ENCODE data around the gene GIMAP5.
A peak's percentile ranks its signal among the peaks of the same experiment; 100 is the strongest.

Gene GIMAP5

DNA sequence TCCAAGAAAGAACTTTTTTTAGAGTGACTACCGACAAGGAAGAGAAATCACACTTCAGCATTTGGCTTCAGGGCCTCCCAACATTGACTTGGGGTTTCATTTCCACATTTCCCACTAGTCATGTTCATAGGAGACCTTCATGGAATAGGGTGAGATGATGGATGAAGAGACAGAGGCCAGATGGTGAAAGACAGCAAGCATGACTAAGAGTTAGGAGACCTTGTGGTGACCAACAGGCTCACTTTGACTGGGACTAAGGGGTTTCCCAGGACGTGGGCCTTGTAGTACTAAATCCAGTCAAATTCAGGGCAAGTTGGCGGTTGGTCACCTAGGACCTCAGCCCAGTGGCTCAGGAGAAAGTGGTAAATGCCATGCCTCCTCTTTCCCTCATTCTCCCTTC, 3.0 kb upstream of the GIMAP5 start:
- Histone ChIP-seq H3K27me3 (ENCODE audit: insufficient read depth, low read length, poor library complexity) (no peaks in the 10 kb centered on the region), H3K9me3 (ENCODE audit: insufficient read depth, low read length, severe bottlenecking) (no peaks in the 10 kb centered on the region), H3K4me3 (ENCODE audit: low read depth in 1 of 2, low read length in 2 of 2) (no peak overlapping the region), H3K79me2 (ENCODE audit: insufficient read depth, low read length) (peaks cover 27% of the 10 kb centered on the region), H3K27ac (ENCODE audit: low read length) (peak overlapping the region; percentile 4; the same call in 1 of the 2 replicates), H2AFZ (ENCODE audit: low read depth, low read length) (no peak overlapping the region), H3K4me1 (ENCODE audit: insufficient read depth, low read length) (peaks cover 81% of the 10 kb centered on the region), H4K20me1 (ENCODE audit: insufficient read depth, low read length) (no peaks in the 10 kb centered on the region), H3K9ac (ENCODE audit: low read depth, low read length) (no peak overlapping the region), H3K36me3 (ENCODE audit: insufficient read depth, low read length) (peaks cover 18% of the 10 kb centered on the region; the same call in 1 of the 2 replicates), H3K4me2 (ENCODE audit: insufficient read depth, low read length) (no peak overlapping the region)
- DNase-seq (no peak), ATAC-seq (ENCODE audit: insufficient read depth, low read depth) (no peak)
- no peak for TF ChIP-seq EZH2 (IDR thresholded peaks at IDR 0.05; ENCODE audit: borderline replicate concordance, low read depth, low read length, severe bottlenecking)
- TF ChIP-seq, protein P1, sequence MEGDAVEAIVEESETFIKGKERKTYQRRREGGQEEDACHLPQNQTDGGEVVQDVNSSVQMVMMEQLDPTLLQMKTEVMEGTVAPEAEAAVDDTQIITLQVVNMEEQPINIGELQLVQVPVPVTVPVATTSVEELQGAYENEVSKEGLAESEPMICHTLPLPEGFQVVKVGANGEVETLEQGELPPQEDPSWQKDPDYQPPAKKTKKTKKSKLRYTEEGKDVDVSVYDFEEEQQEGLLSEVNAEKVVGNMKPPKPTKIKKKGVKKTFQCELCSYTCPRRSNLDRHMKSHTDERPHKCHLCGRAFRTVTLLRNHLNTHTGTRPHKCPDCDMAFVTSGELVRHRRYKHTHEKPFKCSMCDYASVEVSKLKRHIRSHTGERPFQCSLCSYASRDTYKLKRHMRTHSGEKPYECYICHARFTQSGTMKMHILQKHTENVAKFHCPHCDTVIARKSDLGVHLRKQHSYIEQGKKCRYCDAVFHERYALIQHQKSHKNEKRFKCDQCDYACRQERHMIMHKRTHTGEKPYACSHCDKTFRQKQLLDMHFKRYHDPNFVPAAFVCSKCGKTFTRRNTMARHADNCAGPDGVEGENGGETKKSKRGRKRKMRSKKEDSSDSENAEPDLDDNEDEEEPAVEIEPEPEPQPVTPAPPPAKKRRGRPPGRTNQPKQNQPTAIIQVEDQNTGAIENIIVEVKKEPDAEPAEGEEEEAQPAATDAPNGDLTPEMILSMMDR (IDR thresholded peaks at IDR 0.05; ENCODE audit: borderline replicate concordance, extremely low read depth, low read length, poor library complexity, severe bottlenecking): no peak

DNA sequence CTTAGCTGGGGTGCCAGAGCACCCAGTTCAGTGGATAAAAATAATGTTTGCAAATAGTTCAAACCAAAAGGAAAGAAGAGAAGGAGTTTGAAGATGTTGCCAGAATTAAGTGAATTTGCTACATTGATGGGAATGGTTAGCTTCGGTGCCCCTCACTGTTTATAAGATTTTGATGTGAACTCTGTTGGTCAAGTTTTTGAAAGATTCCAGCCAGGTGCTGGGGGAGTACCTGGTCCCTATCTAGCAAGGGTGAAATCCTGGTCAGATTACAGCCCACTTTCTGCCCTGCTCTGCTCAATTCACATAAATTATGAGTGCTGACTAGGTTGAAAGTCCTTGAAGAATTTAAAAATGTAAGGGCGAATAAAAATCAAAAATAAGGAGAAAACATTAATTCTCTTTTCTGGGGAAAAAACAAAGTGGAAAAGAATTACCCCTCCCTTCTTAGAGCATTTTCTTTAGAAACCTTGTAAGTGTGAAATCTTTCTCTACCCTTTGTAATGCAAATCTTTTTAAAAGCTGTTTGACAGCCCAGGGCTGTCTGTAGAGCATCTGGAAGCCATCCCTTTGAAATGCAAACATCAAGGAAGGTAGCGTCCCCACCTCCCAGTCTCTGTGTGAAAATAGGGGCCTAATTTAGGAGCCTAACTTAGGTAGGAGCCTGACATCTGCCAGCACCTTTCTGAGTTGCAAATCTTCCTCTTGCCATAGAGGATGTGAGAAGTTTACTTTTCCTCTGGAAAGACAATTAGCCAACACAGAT, 1.4 kb upstream of the GIMAP5 start:
- no peak for TF ChIP-seq EZH2 (IDR thresholded peaks at IDR 0.05; ENCODE audit: borderline replicate concordance, low read depth, low read length, severe bottlenecking)
- TF ChIP-seq, protein P1 (IDR thresholded peaks at IDR 0.05; ENCODE audit: borderline replicate concordance, extremely low read depth, low read length, poor library complexity, severe bottlenecking): peak; percentile 17
- peak; percentile 48 for ATAC-seq (ENCODE audit: insufficient read depth, low read depth)
- DNase-seq: peak; percentile 61

DNA sequence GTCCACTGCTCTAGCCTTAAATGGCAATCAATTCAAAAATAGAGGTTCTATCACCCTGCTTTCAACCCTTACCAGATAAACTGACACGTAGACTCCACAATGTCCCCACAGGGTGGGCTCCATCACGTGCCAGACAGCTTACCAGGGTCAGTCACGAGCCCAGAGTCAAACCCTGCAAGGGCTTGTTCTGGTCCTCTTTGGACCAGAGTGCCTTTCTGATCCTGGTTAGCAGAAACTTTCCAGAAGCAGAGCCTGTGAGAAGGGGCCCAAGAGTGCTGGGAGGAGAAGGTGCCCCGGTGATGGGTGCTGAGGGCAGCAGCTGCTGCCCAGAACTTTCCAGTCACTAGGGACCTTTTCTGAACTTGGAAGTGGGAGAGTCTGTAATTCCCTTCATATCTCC, 354 bp upstream of the GIMAP5 start:
- Histone ChIP-seq H2AFZ (ENCODE audit: low read depth, low read length) (peak overlapping the region; percentile 70), H3K4me2 (ENCODE audit: insufficient read depth, low read length) (peak overlapping the region; percentile 70), H3K4me1 (ENCODE audit: insufficient read depth, low read length) (peaks cover 81% of the 10 kb centered on the region), H3K27me3 (ENCODE audit: insufficient read depth, low read length, poor library complexity) (no peaks in the 10 kb centered on the region), H3K36me3 (ENCODE audit: insufficient read depth, low read length) (peaks cover 41% of the 10 kb centered on the region), H3K79me2 (ENCODE audit: insufficient read depth, low read length) (peaks cover 53% of the 10 kb centered on the region), H4K20me1 (ENCODE audit: insufficient read depth, low read length) (0 out of 2 replicates have a peak, but pooled peaks cover 4% of the 10 kb centered on the region), H3K27ac (ENCODE audit: low read length) (peak overlapping the region; percentile 95), H3K9me3 (ENCODE audit: insufficient read depth, low read length, severe bottlenecking) (no peaks in the 10 kb centered on the region), H3K4me3 (ENCODE audit: low read depth in 1 of 2, low read length in 2 of 2) (peak overlapping the region; percentile 50 to 70; a peak in 3 of 4 replicates), H3K9ac (ENCODE audit: low read depth, low read length) (peak overlapping the region; percentile 71)
- DNase-seq (no peak), ATAC-seq (ENCODE audit: insufficient read depth, low read depth) (peak; percentile 20)
- TF ChIP-seq, protein P1 (IDR thresholded peaks at IDR 0.05; ENCODE audit: borderline replicate concordance, extremely low read depth, low read length, poor library complexity, severe bottlenecking): no peak
- no peak for TF ChIP-seq EZH2 (IDR thresholded peaks at IDR 0.05; ENCODE audit: borderline replicate concordance, low read depth, low read length, severe bottlenecking)

More for the DNA sequence above, 1.4 kb upstream of the GIMAP5 start:
- H3K4me3 ChIP-seq (ENCODE audit: low read depth in 1 of 2, low read length in 2 of 2): no peak overlapping the region
- 0 out of 2 replicates have a peak overlapping the region, but pooled peaks have one; percentile 70 for H3K4me2 ChIP-seq (ENCODE audit: insufficient read depth, low read length)
- H3K79me2 ChIP-seq (ENCODE audit: insufficient read depth, low read length): peaks cover 42% of the 10 kb centered on the region
- peak overlapping the region; percentile 71; the same call in 1 of the 2 replicates for H3K9ac ChIP-seq (ENCODE audit: low read depth, low read length)
- no peaks in the 10 kb centered on the region for H3K27me3 ChIP-seq (ENCODE audit: insufficient read depth, low read length, poor library complexity)
- peaks cover 81% of the 10 kb centered on the region for H3K4me1 ChIP-seq (ENCODE audit: insufficient read depth, low read length)
- H4K20me1 ChIP-seq (ENCODE audit: insufficient read depth, low read length): no peaks in the 10 kb centered on the region
- H3K9me3 ChIP-seq (ENCODE audit: insufficient read depth, low read length, severe bottlenecking): no peaks in the 10 kb centered on the region
- H3K36me3 ChIP-seq (ENCODE audit: insufficient read depth, low read length): peaks cover 31% of the 10 kb centered on the region
- no peak overlapping the region for H2AFZ ChIP-seq (ENCODE audit: low read depth, low read length)
- peak overlapping the region; percentile 95 for H3K27ac ChIP-seq (ENCODE audit: low read length)

All from DND-41 (cell line).